H1 (cell line): ENCODE results near the gene MRTFB. TPM values are rescaled to one million over a fixed set of nuclear protein-coding genes. Genes with fewer than 3 reads are reported as not detected.

Source experiments
- CTCF ChIA-PET: fragments of 300-600 bp; sonication (Branson Sonifier 250); formaldehyde crosslinking; loops from one replicate; lab custom pipeline; 2021; ENCODE audit not compliant: partially characterized antibody; lab: Charles Lee
- POLR2A ChIA-PET: fragments of 300-600 bp; sonication (Branson Sonifier 250); formaldehyde crosslinking; loops from one replicate; lab custom pipeline; 2021; ENCODE audit warnings: inconsistent platforms; ENCODE audit not compliant: partially characterized antibody; lab: Charles Lee
- DNase-seq, 2 experiments: peaks; one replicate each; pipeline versions ENCODE4 v3.0.0 to v3.0.0-alpha.2; 2010 to 2022; ENCODE audit warnings: low spot score in 2 of 2, low read depth in 1 of 2, mixed read lengths in 1 of 2
- FAIRE-seq: peaks from 2 replicates; lab custom pipeline; 2011; peaks lifted over from hg19 to GRCh38; lab: Jason Lieb, UNC
- H2AFZ ChIP-seq: 2 replicates; pipeline ENCODE4 v1.8.1; 2012; ENCODE audit warnings: low read length, inconsistent platforms
- H2AK5ac ChIP-seq: 2 replicates; pipeline ENCODE4 v1.6.1; 2013; ENCODE audit warnings: low read depth, low read length
- H2BK120ac ChIP-seq: replicated peaks from 2 replicates; pipeline ENCODE3; 2013; ENCODE audit warnings: low read depth, low read length, inconsistent platforms
- H2BK12ac ChIP-seq: 2 replicates; pipeline ENCODE4 v1.6.1; 2013; ENCODE audit warnings: low read depth, low read length
- H2BK15ac ChIP-seq: 2 replicates; pipeline ENCODE4 v1.6.1; 2013; ENCODE audit warnings: low read length
- H2BK20ac ChIP-seq: 2 replicates; pipeline ENCODE4 v1.6.1; 2013; ENCODE audit warnings: low read length
- H2BK5ac ChIP-seq: 2 replicates; pipeline ENCODE4 v1.6.1; 2013; ENCODE audit warnings: low read depth, low read length
- H3K14ac ChIP-seq: 2 replicates; pipeline ENCODE4 v1.6.1; 2013; ENCODE audit warnings: inconsistent platforms; ENCODE audit not compliant: insufficient read length
- H3K18ac ChIP-seq: 2 replicates; pipeline ENCODE4 v1.6.1; 2013; ENCODE audit warnings: low read length; ENCODE audit errors: extremely low read depth
- H3K23ac ChIP-seq: 2 replicates; pipeline ENCODE4 v1.6.1; 2013; ENCODE audit warnings: inconsistent platforms; ENCODE audit not compliant: insufficient read length
- H3K23me2 ChIP-seq: 2 replicates; pipeline ENCODE4 v1.6.1; 2013; ENCODE audit warnings: low read depth, low read length
- H3K27ac ChIP-seq: 2 replicates; pipeline ENCODE4 v1.6.1; 2011; ENCODE audit warnings: low read depth, low read length, inconsistent platforms
- H3K27me3 ChIP-seq, 4 experiments: replicated peaks in 1 of 4; 1 replicate in 1 of 4; 2 replicates in 3 of 4; pipeline versions ENCODE4 v1.6.1 to v1.8.1; 2011 to 2013; ENCODE audit warnings: low read length in 3 of 4, mild to moderate bottlenecking in 3 of 4, inconsistent platforms in 2 of 4, mixed read lengths in 2 of 4, moderate library complexity in 1 of 4; ENCODE audit not compliant: control insufficient read depth in 3 of 4, insufficient read depth in 3 of 4; ENCODE audit errors: extremely low read depth in 1 of 4
- H3K36me3 ChIP-seq, 4 experiments: 2 replicates each; pipeline versions ENCODE4 v1.6.1 to v1.8.1; 2011 to 2013; ENCODE audit warnings: mild to moderate bottlenecking in 4 of 4, low read length in 3 of 4, moderate library complexity in 2 of 4, control low read depth in 1 of 4, inconsistent platforms in 1 of 4; ENCODE audit not compliant: insufficient read depth in 4 of 4, control insufficient read depth in 2 of 4
- H3K4ac ChIP-seq: replicated peaks from 2 replicates; pipeline ENCODE3; 2013; ENCODE audit warnings: low read length, low read depth, mixed read lengths, inconsistent platforms; ENCODE audit not compliant: insufficient read length
- H3K4me1 ChIP-seq, 4 experiments: replicated peaks in 1 of 4; 1 replicate in 1 of 4; 2 replicates in 3 of 4; pipeline versions ENCODE4 v1.6.1 to v1.8.1; 2011 to 2013; ENCODE audit warnings: low read length in 3 of 4, inconsistent platforms in 2 of 4, mixed read lengths in 1 of 4; ENCODE audit not compliant: insufficient read depth in 4 of 4, control insufficient read depth in 3 of 4
- H3K4me2 ChIP-seq, 2 experiments: 2 replicates each; pipeline versions ENCODE4 v1.6.1 to v1.8.1; 2011 to 2013; ENCODE audit warnings: low read depth in 2 of 2, low read length in 2 of 2, control low read depth in 1 of 2, inconsistent platforms in 1 of 2, mild to moderate bottlenecking in 1 of 2; ENCODE audit not compliant: insufficient read depth in 1 of 2
- H3K4me3 ChIP-seq, 4 experiments: fragments of 200-600, 300-600 bp in 1 of 4; sonication (generic), shearing (Covaris generic), sonication (Bioruptor Twin) in 1 of 4; 2 replicates each; pipeline versions ENCODE4 v1.5.1 to v1.8.1; 2011 to 2016; ENCODE audit warnings: low read length in 4 of 4, low read depth in 3 of 4, control low read depth in 2 of 4, inconsistent platforms in 2 of 4, mild to moderate bottlenecking in 2 of 4, mixed read lengths in 1 of 4, moderate library complexity in 1 of 4; ENCODE audit not compliant: insufficient read depth in 2 of 4; ENCODE audit errors: extremely low read depth in 1 of 4
- H3K56ac ChIP-seq: replicated peaks from 2 replicates; pipeline ENCODE3; 2013; ENCODE audit warnings: low read depth, mild to moderate bottlenecking, mixed read lengths, low read length, inconsistent platforms; ENCODE audit not compliant: insufficient read length
- H3K79me1 ChIP-seq: 2 replicates; pipeline ENCODE4 v1.6.1; 2013; ENCODE audit warnings: low read depth, low read length, control low read depth
- H3K79me2 ChIP-seq, 2 experiments: 2 replicates each; pipeline versions ENCODE4 v1.6.1 to v1.8.1; 2012 to 2013; ENCODE audit warnings: low read length in 2 of 2, mild to moderate bottlenecking in 2 of 2, inconsistent platforms in 1 of 2; ENCODE audit not compliant: insufficient read depth in 2 of 2, control insufficient read depth in 1 of 2
- H3K9ac ChIP-seq, 4 experiments: replicated peaks in 1 of 4; 1 replicate in 1 of 4; 2 replicates in 3 of 4; pipeline versions ENCODE4 v1.6.1 to v1.8.1; 2011 to 2013; ENCODE audit warnings: low read depth in 3 of 4, low read length in 3 of 4, control low read depth in 2 of 4, mild to moderate bottlenecking in 2 of 4, moderate library complexity in 2 of 4, inconsistent platforms in 1 of 4; ENCODE audit errors: extremely low read depth in 1 of 4
- H3K9me3 ChIP-seq, 2 experiments: 2 replicates each; pipeline versions ENCODE4 v1.6.1 to v1.8.1; 2012 to 2013; ENCODE audit warnings: mild to moderate bottlenecking in 2 of 2, moderate library complexity in 2 of 2, control low read depth in 1 of 2, inconsistent platforms in 1 of 2, low read depth in 1 of 2, low read length in 1 of 2, mixed read lengths in 1 of 2; ENCODE audit not compliant: insufficient read depth in 2 of 2
- H4K20me1 ChIP-seq, 2 experiments: replicated peaks in 1 of 2; 2 replicates each; pipeline versions ENCODE3 to v1.8.1; 2011 to 2013; ENCODE audit warnings: inconsistent platforms in 2 of 2, low read length in 2 of 2, mild to moderate bottlenecking in 1 of 2; ENCODE audit not compliant: insufficient read depth in 2 of 2, control insufficient read depth in 1 of 2
- H4K5ac ChIP-seq: 2 replicates; pipeline ENCODE4 v1.6.1; 2013; ENCODE audit warnings: low read length, low read depth, mixed read lengths, inconsistent platforms; ENCODE audit not compliant: insufficient read length
- H4K8ac ChIP-seq: 2 replicates; pipeline ENCODE4 v1.8.0; 2013; ENCODE audit warnings: mild to moderate bottlenecking, moderate library complexity, low read length, inconsistent platforms; ENCODE audit not compliant: insufficient read depth; ENCODE audit errors: extremely low read depth
- H4K91ac ChIP-seq: replicated peaks from 2 replicates; pipeline ENCODE3; 2013; ENCODE audit warnings: low read length, mixed read lengths, inconsistent platforms; ENCODE audit not compliant: insufficient read length
- GABPA ChIP-seq: IDR thresholded peaks from 2 replicates; pipeline ENCODE4 v1.6.1; 2011; ENCODE audit warnings: mild to moderate bottlenecking, low read length, moderate library complexity, borderline replicate concordance; ENCODE audit not compliant: insufficient read depth
- KDM1A ChIP-seq: fragments of 200-600, 300-600 bp; sonication (generic); IDR thresholded peaks from 2 replicates; pipeline ENCODE4 v1.7.1; 2016; ENCODE audit warnings: mild to moderate bottlenecking, low read length, borderline replicate concordance
- WGBS, 2 experiments: shearing (Covaris generic) in 1 of 2; methylation state at CpG; one replicate each; pipeline versions ENCODE4 v1.1.6 to v1.1.7; 2013 to 2015; ENCODE audit warnings: low lambda C conversion rate in 2 of 2, mixed read lengths in 2 of 2, inconsistent platforms in 1 of 2, low coverage in 1 of 2, missing lambda C conversion rate in 1 of 2; ENCODE audit not compliant: insufficient replicate concordance in 2 of 2, insufficient coverage in 1 of 2, insufficient read length in 1 of 2; ENCODE audit errors: extremely low coverage in 1 of 2, missing lambda C conversion rate in 1 of 2; 5-methylcytosine and 5-hydroxymethylcytosine counted together
- polyA plus RNA-seq, 7 experiments: library from polyadenylated mRNA; depleted of rRNA in 3 of 7; stranded (reverse) in 5 of 7; unstranded in 2 of 7; fragments of >200 nt in 5 of 7; fragments of 200-250 nt in 2 of 7; gene quantifications; 1 replicate in 5 of 7; 2 replicates in 1 of 7; 4 replicates in 1 of 7; pipeline versions ENCODE4 v1.2.1 to v1.2.3, GENCODE V29; 2011 to 2013; ENCODE audit warnings: missing spikeins in 2 of 7, mixed read lengths in 2 of 7
- total RNA-seq: library from RNA; stranded (reverse); fragmentation: NEBNext Ultra II Directional; extraction: Animal tissue kit (Norgen Biotek cat#: 25700); gene quantifications from 2 replicates; pipeline ENCODE4 v1.2.1, GENCODE V29; 2021

MRTFB gene
- total and polyA plus RNA-seq, 2 of the 8 experiments (the other 6 are each of a cell fraction or from before 2014, with no cell fraction given), result 13.5 to 34.9 TPM

- WGBS, 2 experiments, result 95% methylated on average over 6 of the region's 6 CpGs; no CpG with 5 or more reads in 1 of the 2 experiments
- no peak overlapping the region for H2BK12ac ChIP-seq
- CTCF ChIA-PET, result interaction anchor here (1.5 kb wide), 1 partner anchor 10 kb away, joined by 5 read pairs; no protein-coding TSS in a partner anchor
Observed at GRCh38 chr16:14063618-14064581, 7.2 kb upstream of the MRTFB start.

More at GRCh38 chr16:14063618-14064581, 7.2 kb upstream of the MRTFB start:
- TF ChIP-seq KDM1A (peak; percentile 51; the same call in 1 of the 2 replicates), GABPA (no peak)
- TF ChIP-seq, all 59 proteins: peak for 1
- Histone ChIP-seq H3K56ac (no peak overlapping the region), H3K79me1 (no peaks in the 10 kb centered on the region), H4K5ac (no peak overlapping the region), H3K4me2 (no peak overlapping the region), H3K23ac (no peak overlapping the region), H3K18ac (no peak overlapping the region), H3K4me3 (no peak overlapping the region), H3K9ac (no peak overlapping the region), H3K27ac (no peak overlapping the region), H2BK20ac (no peak overlapping the region), H4K91ac (no peak overlapping the region), H2AK5ac (no peak overlapping the region), H3K9me3 (no peaks in the 10 kb centered on the region), H3K4ac (no peak overlapping the region), H4K8ac (no peak overlapping the region), H2AFZ (no peak overlapping the region), H2BK120ac (no peak overlapping the region), H3K23me2 (no peaks in the 10 kb centered on the region), H3K4me1 (no peaks in the 10 kb centered on the region), H3K36me3 (no peaks in the 10 kb centered on the region), H2BK5ac (no peak overlapping the region), H3K14ac (no peak overlapping the region), H4K20me1 (no peaks in the 10 kb centered on the region), H3K27me3 (no peaks in the 10 kb centered on the region), H3K79me2 (no peaks in the 10 kb centered on the region), H2BK15ac (no peak overlapping the region)
- FAIRE-seq (no peak), DNase-seq (no peak)
- POLR2A ChIA-PET, result no interaction called here
